Activated CD8-positive, alpha-beta T cell treated with anti-CD3 and anti-CD28 coated beads for 36 hours (primary cell): Measurements from ENCODE around the gene SCN9A. TPM values are rescaled to one million over a fixed set of nuclear protein-coding genes. Genes with fewer than 3 reads are reported as not detected.

ENCODE experiments used
- ATAC-seq: fragments of 200-7000 bp; cut with Tn5 transposase; one replicate; pipeline ENCODE4 v1.10.0; 2021; ENCODE audit warnings: mild to moderate bottlenecking, moderate library complexity
- CTCF ChIA-PET: fragments of 350-600 bp; sonication (Branson Sonifier 250); formaldehyde crosslinking; loops from one replicate; lab custom pipeline; 2021; ENCODE audit warnings: antibody characterized with exemption; lab: Charles Lee
- POLR2A ChIA-PET: fragments of 350-600 bp; sonication (Branson Sonifier 250); formaldehyde crosslinking; loops from one replicate; lab custom pipeline; 2021; ENCODE audit warnings: antibody characterized with exemption; lab: Charles Lee
- DNase-seq: peaks from one replicate; pipeline ENCODE4 v3.0.0-alpha.2; 2020
- H3K27ac Mint-ChIP-seq: one replicate; pipeline ENCODE4 v1.8.0; 2021; ENCODE audit warnings: mild to moderate bottlenecking, mixed read lengths
- H3K27me3 Mint-ChIP-seq: one replicate; pipeline ENCODE4 v1.8.0; 2021; ENCODE audit warnings: mixed read lengths
- H3K36me3 Mint-ChIP-seq: one replicate; pipeline ENCODE4 v1.8.0; 2021; ENCODE audit warnings: low read depth, mixed read lengths
- H3K4me1 Mint-ChIP-seq: one replicate; pipeline ENCODE4 v1.8.0; 2021; ENCODE audit warnings: low read depth, mixed read lengths
- H3K4me3 Mint-ChIP-seq: one replicate; pipeline ENCODE4 v1.8.0; 2021; ENCODE audit warnings: mild to moderate bottlenecking, moderate library complexity, mixed read lengths
- H3K9me3 Mint-ChIP-seq: one replicate; pipeline ENCODE4 v1.8.0; 2021; ENCODE audit warnings: mixed read lengths
- CTCF ChIP-seq: fragments of 200-600 bp; IDR thresholded peaks from one replicate; pipeline ENCODE4 v1.8.0; 2022; ENCODE audit warnings: antibody characterized with exemption, mild to moderate bottlenecking
- intact Hi-C: fragments of 100-400 bp; cut with micrococcal nuclease; formaldehyde crosslinking; loops from one replicate; pipeline ENCODE4 v1.10.0; 2022
- total RNA-seq, 2 experiments: library from RNA; stranded (reverse); gene quantifications; one replicate each; pipeline ENCODE4 v1.2.3, GENCODE V29; 2021

SCN9A gene
- total RNA-seq, 2 experiments from 2014 or later, result not detected

DNA sequence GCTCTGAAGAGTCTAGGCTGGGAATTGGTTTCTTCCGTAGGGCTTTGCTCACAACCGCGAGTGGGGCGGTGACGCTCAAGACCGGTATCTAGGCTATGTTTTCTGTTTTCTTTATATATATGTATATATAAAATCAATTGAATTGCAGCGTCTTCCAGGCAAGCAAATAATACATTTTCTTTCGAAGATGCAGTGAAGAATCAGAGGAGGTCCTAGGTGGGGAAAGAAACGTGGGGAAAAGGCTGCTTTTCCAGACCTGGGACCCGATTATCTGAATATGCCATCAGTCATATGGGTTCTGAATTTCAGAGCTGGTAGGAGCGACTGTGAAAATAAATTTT, 714 bp upstream of the SCN9A start:
- Mint-ChIP-seq H3K4me1 (peaks cover 8% of the 10 kb centered on the region), H3K36me3 (no peaks in the 10 kb centered on the region), H3K4me3 (no peak overlapping the region), H3K27ac (no peak overlapping the region), H3K27me3 (peaks cover 22% of the 10 kb centered on the region), H3K9me3 (no peaks in the 10 kb centered on the region)
- POLR2A ChIA-PET, result no interaction called here
- intact Hi-C loops, result no loop called here
- CTCF ChIA-PET, result interaction anchor here (1.3 kb wide), 1 partner anchor 39 kb away, joined by 3 read pairs; no protein-coding TSS in a partner anchor
- no peak for TF ChIP-seq CTCF
- DNase-seq (no peak), ATAC-seq (no peak)

- Mint-ChIP-seq H3K9me3 (no peaks in the 10 kb centered on the region), H3K4me1 (peaks cover 8% of the 10 kb centered on the region), H3K36me3 (no peaks in the 10 kb centered on the region), H3K27ac (no peak overlapping the region), H3K27me3 (peaks cover 22% of the 10 kb centered on the region), H3K4me3 (peak overlapping the region; percentile 55)
- ChIA-PET POLR2A (no interaction called here), CTCF (interaction anchor here (1.2 to 2.4 kb wide), 3 partner anchors 10 to 37 kb away, joined by 3 to 9 read pairs (median 4); no protein-coding TSS in a partner anchor)
- intact Hi-C loops, result no loop called here
- no peak for TF ChIP-seq CTCF
- no peak for ATAC-seq
- DNase-seq, result no peak
Measured at GRCh38 chr2:166375195-166375735, 479 bp downstream of the SCN9A start.

DNA sequence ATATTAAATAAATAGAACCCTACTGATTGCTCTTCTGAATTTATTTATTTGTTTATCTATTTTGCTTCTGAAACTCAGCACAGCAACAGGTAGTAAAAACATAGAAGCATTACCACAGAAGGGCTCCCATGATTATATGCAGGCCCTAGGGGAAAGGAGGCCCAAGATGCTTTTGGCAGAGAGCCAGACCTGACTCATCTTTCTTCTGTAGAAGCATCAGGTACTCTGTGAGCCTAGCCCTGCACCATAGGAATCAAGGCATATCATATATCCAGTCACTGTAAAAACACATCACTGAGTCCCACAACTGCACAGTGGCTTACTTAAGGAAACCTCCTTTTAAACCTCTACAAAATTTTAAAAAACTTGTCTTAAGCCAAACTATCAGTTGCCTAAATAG, 1.8 kb downstream of the SCN9A start:
- ATAC-seq, result no peak
- peaks cover 22% of the 10 kb centered on the region for H3K27me3 Mint-ChIP-seq
- H3K9me3 Mint-ChIP-seq, result no peaks in the 10 kb centered on the region
- ChIA-PET CTCF (interaction anchor here (1.2 to 2.4 kb wide), 2 partner anchors 11 to 13 kb away, joined by 4 to 9 read pairs; no protein-coding TSS in a partner anchor), POLR2A (no interaction called here)
- peak; percentile 48 for DNase-seq
- no peak for TF ChIP-seq CTCF
- peaks cover 8% of the 10 kb centered on the region for H3K4me1 Mint-ChIP-seq
- intact Hi-C loops, result no loop called here
- no peaks in the 10 kb centered on the region for H3K36me3 Mint-ChIP-seq
- H3K27ac Mint-ChIP-seq, result no peak overlapping the region
- H3K4me3 Mint-ChIP-seq, result no peak overlapping the region

- CTCF ChIA-PET, result no interaction called here
- TF ChIP-seq CTCF, result no peak
- no peak overlapping the region for H3K27ac Mint-ChIP-seq
- POLR2A ChIA-PET, result no interaction called here
- H3K4me3 Mint-ChIP-seq, result no peak overlapping the region
- no peak for DNase-seq
- H3K36me3 Mint-ChIP-seq, result no peaks in the 10 kb centered on the region
- peaks cover 22% of the 10 kb centered on the region for H3K27me3 Mint-ChIP-seq
- no peaks in the 10 kb centered on the region for H3K9me3 Mint-ChIP-seq
- ATAC-seq, result no peak
- intact Hi-C loops, result no loop called here
- H3K4me1 Mint-ChIP-seq, result peaks cover 8% of the 10 kb centered on the region
Measured at GRCh38 chr2:166373539-166373938, 2.2 kb downstream of the SCN9A start.

GRCh38 chr2:166373105-166373504, 2.6 kb downstream of the SCN9A start:
- Mint-ChIP-seq H3K9me3 (no peaks in the 10 kb centered on the region), H3K27me3 (peaks cover 22% of the 10 kb centered on the region), H3K4me3 (no peak overlapping the region), H3K27ac (no peak overlapping the region), H3K4me1 (peaks cover 8% of the 10 kb centered on the region), H3K36me3 (no peaks in the 10 kb centered on the region)
- ATAC-seq (no peak), DNase-seq (no peak)
- TF ChIP-seq CTCF, result no peak
- CTCF ChIA-PET, result no interaction called here
- intact Hi-C loops, result no loop called here
- POLR2A ChIA-PET, result no interaction called here
